ENCODE results near the gene EGFR.
"Not testable (repeated sequence)": the region's sequence is repeated elsewhere in the genome, so short reads cannot be mapped to it uniquely, and the experiment has no call there.

EGFR gene

DNA sequence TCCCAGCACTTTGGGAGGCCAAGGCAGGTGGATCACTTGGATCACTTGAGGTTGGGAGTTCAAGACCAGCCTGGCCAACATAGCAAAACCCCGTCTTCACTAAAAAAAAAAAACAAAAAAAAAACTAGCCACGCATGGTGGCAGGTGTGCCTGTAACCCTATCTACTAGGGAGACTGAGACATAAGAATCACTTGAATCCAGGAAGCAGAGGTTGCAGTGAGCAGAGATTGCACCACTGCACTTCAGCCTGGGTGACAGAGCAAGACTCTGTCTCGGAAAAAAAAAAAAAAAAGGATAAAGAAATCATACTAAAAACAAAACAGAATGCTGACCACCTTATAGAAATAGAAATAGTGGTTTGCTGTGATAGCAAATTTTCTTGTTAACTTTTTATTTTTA is 16.6 kb downstream of the EGFR start:
- not testable (repeated sequence) for DNase-seq (ENCODE audit: low read depth, low spot score)

DNA sequence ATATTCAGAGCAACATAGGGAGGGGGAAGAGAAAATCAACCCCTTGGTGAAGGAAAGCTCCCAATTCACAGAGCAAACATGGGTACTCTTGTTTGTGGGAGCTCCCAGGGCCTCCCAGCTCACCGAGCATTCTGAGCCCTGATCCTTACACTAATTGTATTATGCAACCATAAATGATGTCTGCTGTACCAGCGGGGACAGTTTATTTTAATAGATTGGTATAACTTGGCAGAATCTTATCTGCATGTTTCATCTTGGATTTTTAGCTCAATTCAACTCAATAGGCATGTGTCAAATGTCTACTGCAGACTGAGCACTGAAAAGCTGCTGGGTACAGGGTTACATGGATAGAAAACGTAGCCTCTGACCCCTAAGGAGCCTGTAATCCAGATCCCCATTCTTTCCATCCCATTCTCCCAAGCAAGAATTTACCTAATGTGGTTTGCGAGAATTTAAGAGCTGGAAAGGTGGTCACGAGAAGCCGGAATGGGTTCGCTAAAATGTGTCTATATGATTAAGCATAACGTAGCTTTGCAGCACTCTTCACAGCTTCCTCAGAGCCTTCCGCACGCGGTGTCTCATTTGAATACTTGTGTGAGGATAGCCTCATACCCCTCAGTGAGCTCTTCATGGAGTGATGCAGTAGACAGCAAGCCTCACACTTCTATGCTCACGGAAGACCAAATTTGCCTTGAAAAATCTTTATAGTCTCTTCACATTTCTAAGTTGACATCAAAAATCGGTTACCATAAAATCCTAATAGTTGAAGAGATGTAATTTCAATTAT is 18.3 kb downstream of the EGFR start:
- DNase-seq (ENCODE audit: low read depth, low spot score): no peak

DNA sequence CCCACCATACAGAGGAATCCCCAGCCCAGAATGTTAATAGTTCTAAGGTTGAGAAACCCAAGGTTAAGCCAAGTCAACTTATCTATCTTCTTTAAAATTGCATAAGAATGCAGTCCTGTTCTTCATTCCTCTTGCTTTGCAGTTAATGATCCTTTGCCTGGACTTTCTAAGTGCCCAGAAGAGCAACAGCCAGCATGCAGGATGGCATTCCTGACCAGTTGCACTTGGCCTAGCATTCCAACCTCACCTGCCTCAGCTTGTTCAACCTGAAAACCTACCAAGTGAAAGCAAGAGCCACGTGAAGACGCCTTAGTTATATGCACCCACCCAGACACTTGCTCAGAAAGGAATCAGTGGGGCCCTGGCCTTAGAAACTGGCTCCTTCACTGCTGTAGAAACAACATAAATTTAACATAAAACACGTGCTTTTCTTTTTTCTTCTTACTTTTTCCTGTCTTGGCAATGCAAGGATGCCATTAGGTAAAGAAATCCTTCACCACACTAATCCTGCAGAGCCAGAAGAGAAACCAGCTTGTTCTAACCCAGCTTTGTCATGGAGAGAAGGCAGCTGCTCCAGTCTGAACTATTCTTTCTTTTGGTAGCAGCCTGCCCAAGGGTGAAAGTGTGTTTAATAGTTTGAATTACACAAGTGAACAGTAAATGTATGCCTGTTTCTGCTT is 25.0 kb downstream of the EGFR start:
- DNase-seq (ENCODE audit: low read depth, low spot score): no peak

DNA sequence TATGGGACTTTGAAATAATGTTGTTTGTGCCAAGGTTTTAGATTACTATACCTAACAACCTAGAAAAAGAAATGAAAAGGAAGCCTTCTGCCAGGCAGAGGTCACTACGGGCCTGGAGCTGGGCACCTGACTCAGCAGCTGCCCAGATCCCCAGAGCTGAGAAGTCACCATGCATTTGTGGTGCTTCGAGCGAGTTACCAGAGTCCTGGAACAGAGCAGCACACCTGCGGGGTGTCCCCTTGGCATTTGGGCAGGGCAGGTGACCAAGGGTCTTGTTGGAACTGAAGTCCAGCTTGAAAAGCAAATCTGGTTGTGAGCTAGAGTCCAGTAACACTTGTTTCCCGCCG is 25.5 kb downstream of the EGFR start:
- DNase-seq (ENCODE audit: low read depth, low spot score): no peak

DNA sequence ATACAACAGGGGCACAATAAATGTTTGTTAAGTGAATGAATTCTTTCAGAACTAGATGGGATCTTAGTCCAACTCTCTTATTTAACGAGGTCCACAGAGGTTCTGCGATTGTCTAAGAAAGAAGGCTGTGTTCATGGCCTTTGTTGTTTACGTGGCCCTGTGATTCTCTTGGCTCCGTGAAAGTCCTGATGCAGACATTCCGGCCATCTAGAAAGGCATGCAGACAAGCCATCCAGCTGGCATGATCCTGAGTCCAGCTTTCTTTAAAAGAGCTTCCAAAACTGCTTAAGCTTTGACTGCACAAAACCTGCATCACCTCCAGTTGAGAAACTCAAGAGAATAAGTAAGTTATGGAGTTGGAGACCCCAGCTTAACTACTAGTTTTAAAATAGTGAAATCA is 26.0 kb downstream of the EGFR start:
- DNase-seq (ENCODE audit: low read depth, low spot score): no peak

DNA sequence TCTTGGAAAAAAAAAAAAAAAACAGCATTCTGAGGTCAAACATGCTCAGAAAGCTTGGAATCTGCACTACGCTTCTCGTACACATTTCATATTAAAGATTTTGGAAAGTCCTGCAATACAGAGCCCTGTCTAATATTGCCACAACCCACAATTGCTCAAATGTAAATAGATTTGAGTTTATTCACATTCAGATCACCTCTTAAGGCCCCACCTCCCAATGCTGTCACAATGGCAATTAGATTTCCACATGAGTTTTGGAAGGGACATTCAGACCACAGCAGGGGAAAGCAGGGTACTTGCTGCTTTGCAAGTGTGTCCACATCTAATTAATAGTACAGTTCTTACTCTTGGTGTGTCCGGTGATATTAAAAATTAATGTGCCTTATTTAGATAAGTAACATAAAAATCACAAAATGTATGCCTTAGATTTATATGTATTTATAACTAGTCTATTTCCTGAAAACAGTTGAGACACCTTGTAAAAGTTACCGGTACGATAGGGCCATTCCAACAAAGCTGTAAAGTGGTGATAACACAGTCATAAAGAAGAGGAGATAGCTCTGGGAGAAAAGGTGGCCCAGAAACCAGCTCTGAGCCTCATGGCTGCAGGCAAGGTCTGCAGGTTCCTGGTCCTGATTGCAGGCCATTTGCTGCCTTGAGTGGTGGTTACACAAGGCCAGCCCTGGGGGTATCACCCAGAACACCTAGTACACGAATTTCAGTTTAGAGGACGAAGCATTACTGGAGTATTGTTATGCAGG is 27.9 kb downstream of the EGFR start:
- no peak for DNase-seq (ENCODE audit: low read depth, low spot score)

DNA sequence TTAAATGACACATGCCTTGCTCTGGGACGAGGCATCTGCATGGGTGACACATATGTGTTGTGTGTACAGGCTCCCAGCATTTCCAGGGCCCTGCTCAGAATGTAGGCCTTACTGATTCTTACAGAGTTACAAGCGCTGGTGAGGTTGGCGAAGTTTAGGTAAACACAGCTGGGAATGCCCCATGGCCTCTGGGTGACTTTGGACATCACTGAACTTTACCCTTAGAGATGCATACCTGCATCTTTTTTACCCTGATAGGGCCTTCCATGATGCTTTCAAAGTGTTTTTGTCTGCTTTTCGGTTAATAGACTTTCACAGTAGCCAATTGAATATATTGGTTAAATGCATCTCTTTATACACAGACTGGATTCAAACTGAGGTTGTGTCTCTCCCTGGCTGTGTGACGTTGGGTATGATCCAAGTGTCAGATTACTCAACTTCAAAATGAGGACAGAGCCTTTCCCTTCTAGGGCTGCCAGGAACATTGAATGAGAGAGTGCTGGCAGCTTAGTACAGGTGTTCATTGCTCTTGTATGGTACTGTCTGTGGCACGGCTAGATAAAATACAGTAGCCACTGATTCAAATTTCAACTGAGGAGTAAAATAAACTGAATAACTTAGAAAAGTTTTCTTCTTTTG is 29.5 kb downstream of the EGFR start:
- DNase-seq (ENCODE audit: low read depth, low spot score): no peak

DNA sequence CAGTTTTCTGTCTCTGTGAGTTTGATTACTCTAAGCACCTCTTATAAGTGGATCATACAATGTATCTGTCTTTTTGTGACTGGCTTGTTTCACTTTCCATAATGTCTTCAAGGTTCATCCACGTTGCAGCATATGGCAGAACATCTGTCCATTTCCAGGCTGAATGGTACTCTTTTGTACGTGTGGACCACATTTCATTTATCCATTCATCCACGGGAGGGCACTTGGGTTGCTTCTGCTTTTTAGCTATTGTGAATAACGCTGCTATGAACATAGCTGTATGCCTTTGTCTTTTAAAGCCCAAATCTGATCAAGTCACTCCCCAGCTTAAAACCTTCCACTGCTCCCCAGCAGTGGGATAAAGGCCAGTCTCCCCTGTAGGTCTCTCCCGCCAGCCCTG is 31.5 kb downstream of the EGFR start:
- DNase-seq (ENCODE audit: low read depth, low spot score): no peak

DNA sequence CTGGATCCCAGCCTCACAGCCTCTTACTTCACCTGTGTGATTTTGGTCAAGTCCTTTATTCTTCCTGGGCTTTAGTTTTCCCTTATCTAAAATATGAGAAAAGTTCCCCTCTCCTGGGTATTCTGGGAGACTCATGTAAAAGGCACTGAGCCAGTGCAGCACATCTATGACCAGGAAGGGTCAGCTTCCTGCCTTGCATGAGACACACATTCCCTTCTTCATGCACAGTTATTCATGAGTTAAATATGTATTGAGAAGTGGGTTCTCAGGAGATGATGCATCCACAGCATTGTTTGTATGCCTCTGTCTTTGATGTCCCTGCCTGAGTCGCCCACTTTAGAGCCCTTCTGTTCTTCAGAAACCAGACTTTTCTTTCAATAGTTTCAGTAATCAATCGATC is 33.3 kb downstream of the EGFR start:
- DNase-seq (ENCODE audit: low read depth, low spot score): no peak

DNA sequence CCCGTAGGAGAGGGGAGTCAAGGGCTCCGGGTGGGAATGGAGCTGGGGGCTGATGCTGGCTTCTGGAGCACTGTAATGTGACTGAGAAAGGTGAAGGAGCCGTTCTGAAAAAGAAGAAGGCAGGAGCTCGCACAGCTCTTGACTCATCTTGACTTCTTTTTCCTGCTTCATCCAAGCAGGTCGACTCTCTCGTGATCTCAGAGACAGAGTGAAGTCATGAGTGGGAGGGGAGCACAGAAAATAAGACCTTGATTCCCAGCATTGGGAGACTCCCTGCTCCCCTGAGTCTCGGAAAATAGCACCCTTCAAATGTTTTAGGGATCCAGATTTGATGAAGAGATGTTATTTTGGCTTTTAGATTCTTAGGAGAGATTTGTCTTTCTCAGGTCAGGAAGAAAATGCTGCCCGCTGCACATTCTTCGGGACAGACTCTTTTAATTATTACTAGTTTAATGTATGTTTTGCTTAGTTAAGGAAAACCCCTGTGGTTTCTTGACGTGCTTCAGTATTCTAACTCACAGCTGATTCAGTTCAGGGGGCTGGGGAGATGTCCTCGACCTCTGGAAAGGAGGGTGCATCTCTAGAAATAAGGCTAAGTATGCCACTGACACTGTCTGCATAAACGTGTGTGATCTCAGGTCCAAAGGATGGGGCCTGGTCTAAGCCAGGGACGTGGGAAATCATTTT is 34.1 kb downstream of the EGFR start:
- DNase-seq (ENCODE audit: low read depth, low spot score): peak; percentile 75

DNA sequence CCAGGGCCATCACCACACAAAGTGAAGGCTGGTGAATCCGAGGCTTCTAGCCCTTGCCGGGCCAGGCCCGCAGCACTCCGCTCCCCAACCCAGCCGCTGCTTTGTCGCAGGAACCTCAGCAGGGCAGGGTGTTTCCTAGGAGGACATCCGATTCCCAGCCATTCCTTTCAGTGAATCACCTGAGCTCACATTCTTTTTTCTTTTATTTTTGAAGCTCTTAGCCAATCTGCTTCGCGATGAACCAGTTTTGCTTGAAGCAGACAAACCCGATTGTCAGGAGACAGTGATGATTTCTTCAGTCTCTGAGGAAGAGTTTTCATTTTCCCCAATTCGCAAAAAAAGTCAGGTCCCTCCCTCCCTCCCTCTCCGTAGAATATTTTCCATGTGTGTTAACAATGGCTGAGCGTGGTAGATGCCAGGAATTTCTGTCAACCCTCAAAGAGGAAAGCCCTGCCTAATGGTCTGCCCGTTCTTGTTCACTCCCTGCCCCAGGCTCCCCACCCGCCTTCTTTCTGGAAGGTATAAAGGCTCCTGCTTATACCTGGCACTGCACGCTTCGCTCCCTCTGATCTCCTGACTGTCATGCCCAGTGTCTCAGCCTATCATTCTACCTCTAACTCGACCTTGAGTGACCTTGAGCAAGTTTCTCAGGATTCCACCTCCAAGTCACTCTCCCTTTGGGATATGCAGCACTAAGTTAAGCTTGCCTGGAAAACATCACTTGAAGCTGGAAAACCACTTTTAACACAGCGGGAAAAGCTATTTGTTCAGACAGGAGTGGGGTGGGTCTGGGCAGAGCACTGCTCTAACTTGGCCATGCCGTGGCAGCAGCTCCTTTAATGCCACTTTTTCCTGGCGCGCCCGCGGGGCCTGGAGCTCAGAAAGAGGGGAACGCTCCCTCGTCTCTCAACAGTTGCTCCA is 35.1 kb downstream of the EGFR start:
- DNase-seq (ENCODE audit: low read depth, low spot score): no peak

DNA sequence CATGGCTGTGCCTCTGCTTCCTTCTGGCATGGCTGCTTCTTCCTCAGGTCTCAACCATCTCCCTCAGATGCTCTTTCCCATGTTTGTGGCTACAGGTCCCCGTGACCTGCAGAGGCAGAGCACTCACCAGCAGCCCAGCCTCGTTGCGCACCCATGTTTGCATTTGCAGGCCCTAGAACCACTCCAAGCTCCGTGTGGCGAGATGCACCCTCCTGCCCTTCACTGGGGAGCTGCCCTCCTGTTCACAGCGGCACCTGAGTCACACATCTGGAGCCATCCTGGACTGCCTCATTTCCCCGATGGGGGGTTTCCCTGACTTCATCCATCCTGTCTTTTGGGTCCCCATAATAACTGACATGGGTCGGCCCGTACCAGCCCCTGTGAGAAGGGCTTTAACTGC is 35.9 kb downstream of the EGFR start:
- no peak for DNase-seq (ENCODE audit: low read depth, low spot score)

DNA sequence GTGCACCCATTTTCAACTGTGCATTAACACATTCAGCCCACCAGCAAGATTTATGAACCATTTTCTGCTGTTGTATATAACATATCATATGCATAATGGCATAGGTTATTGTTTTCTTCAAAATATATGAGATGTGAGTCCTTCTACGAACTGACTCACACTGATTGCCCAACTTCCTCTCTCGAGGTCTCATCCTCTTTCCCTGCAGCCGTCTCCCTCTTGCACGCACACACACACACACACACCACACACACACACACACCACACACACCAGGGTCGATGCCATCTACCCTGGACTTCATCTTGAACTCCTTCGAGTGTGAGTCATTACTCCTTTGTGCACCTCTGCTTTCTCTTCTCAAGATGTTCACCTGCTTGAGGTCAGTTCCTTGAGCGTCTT is 36.7 kb downstream of the EGFR start:
- DNase-seq (ENCODE audit: low read depth, low spot score): no peak

DNA sequence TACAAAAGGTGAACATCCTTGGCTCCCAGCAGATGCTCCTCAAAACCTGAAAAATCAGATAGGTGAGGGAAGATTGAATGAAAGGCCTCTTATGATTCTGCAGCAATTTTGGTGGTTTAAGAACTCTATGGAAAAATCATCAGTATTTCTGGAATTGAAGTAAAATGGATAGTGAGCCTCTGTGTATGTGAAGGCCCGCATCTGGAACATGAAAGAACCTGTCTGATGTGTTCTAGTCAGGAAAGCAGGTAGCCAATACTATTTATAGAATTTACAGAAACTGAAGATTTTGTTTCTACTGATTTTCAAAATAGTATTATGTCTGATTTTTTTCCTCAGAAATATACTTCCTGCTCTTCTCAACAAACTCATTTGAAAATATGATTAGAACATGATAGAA is 37.3 kb downstream of the EGFR start:
- DNase-seq (ENCODE audit: low read depth, low spot score): no peak

DNA sequence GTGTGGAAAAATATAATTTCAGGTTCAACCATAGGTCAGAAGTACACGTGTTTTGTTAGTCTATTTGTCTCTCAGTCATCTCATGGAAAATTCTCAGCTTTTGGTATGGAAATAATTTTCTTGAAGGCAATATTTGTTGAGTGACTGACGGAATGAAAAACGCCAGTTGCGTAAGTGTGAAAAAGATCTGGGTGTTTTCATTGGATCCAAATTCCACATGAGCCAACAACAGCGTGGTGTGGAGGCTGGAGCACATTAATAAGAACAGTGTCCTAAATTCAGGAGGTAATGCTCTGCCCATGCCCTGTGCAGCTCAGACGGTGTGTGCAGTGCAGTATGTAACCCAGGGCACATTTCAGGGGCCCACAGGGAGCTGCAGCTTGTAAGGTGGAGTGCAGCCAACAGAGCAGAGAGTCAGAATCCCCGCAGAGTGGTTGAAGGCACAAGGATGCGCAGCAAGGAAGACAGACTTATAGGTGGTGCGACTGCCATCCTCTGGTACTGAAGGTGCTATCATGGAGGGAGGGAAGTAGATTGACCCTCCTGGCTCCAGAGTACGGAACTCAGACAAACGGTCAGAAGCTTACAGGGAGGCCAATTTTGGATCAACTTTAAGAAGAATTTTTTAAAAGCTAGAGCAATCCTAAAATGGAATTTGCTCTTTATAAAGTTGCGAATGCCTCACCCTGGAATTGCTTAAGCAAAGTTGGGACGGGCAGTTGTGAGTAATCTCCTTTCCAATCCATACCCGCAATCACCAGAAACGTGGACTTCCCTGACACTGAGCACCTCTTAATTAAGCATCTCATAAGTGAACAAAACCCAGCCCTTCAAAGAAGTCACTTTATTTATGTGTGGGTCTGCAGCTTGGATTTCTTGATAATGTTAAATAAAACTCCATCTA is 38.0 kb downstream of the EGFR start:
- DNase-seq (ENCODE audit: low read depth, low spot score): no peak

DNA sequence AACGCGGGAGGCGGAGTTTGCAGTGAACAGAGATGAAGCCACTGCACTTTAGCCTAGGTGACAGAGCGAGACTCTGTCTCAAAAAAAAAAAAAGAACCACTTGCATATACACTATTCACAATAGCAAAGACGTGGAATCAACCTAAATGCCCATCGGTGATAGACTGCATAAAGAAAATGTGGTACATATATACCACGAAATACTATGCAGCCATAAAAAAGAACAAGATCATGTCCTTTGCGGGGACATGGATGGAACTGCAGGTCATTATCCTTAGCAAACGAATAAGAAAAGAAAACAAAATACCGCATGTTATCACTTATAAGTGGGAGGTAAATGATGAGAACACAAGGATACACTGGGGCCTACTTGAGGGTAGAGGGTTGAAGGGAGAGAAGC is 39.5 kb downstream of the EGFR start:
- no peak for DNase-seq (ENCODE audit: low read depth, low spot score)

DNA sequence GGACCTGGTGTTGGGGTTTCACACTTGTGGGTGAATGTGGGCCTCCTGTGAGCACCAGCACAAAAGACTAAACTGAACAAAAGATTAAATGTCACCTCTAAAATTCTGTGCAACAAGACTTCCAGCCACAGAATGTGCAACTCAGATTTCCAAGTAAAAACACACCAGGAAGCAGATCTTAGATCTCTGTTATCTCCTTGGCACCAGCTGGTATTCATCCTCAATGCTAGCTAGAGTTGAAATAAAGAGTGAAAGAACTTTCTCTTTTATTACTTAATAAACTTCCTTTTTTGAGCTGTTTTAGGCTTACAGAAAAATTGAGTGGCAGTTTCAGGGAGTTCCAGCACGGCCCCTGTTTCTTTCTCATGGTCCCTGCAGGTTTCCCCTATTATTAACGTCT is 40.2 kb downstream of the EGFR start:
- no peak for DNase-seq (ENCODE audit: low read depth, low spot score)

DNA sequence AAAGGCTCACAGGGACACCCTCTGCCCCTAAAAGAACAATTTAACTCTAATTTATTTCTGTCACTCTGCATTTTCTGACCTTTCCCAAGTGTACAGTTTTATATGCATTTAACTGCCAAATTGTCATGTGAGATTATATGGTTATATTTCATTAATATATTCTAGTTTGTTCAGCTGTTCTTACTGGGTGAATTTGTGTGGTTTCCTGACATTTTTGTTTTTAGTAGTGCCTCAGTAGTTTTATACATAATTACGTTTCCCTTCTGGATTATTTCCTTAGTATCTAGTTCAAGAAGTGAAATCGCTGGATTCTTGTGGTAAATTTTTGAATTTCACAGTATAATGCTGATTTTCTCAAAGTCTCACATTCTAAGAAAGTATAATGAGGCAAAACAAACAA is 41.3 kb downstream of the EGFR start:
- DNase-seq (ENCODE audit: low read depth, low spot score): no peak

DNA sequence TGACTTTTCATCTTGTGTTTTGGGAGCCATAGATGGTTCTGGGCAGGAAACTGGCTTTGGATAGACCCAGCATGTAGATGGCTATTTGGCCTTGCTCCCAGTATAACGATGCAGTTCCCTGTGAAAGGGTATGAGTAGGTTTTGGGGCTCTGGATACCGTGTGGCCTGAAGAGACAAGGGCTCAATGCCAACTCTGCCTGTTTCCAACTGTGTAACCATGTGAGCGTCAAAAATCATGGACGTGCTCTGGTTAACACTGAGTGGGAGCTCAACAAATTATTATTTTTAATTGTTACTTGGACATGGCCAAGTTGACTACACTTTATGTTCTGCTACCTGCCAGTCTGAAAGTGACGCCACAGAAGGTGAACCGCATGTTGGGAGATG is 41.8 kb downstream of the EGFR start:
- DNase-seq (ENCODE audit: low read depth, low spot score): no peak
